Ovary (tissue), 9 donors: ENCODE data around the gene AIFM1. TPM values are rescaled to one million over a fixed set of nuclear protein-coding genes. Genes with fewer than 3 reads are reported as not detected.

Experiments
- DNase-seq, 5 donors: peaks; one replicate each; pipeline ENCODE4 v3.0.0-alpha.2; 2019 to 2020
- H3K27ac ChIP-seq, 2 donors: fragments of 200-600 bp; one replicate each; pipeline versions ENCODE4 v1.5.1 to v1.8.0; 2019 to 2022
- H3K27me3 ChIP-seq: fragments of 200-600 bp; one replicate; pipeline ENCODE4 v1.8.0; 2022
- H3K36me3 ChIP-seq: fragments of 200-600 bp; sonication (generic); one replicate; pipeline ENCODE4 v1.5.1; 2019
- H3K4me1 ChIP-seq: one replicate; pipeline ENCODE4 v1.8.1; 2013; ENCODE audit warnings: mild to moderate bottlenecking, moderate library complexity; ENCODE audit not compliant: insufficient read depth
- H3K4me3 ChIP-seq: fragments of 200-600 bp; sonication (generic); one replicate; pipeline ENCODE4 v1.5.1; 2017
- H3K9me3 ChIP-seq, 2 donors: fragments of 200-600 bp in 1 of 2; sonication (generic) in 1 of 2; one replicate each; pipeline versions ENCODE4 v1.5.1 to v1.8.1; 2013 to 2019; ENCODE audit warnings: mild to moderate bottlenecking in 1 of 2, moderate library complexity in 1 of 2
- EP300 ChIP-seq: sonication (generic); formaldehyde crosslinking; IDR thresholded peaks from one replicate; pipeline ENCODE4 v1.6.1; 2017; ENCODE audit warnings: antibody characterized with exemption
- POLR2A ChIP-seq: fragments of 450-650 bp; IDR thresholded peaks from one replicate; pipeline ENCODE4 v1.6.1; 2017; ENCODE audit warnings: antibody characterized with exemption, mild to moderate bottlenecking, moderate library complexity
- WGBS, 3 donors: extraction: QIAGEN DNeasy Blood & Tissue Kit in 1 of 3; methylation state at CpG; one replicate each; pipeline versions ENCODE4 v1.1.5 to v1.1.7; 2013 to 2017; 5-methylcytosine and 5-hydroxymethylcytosine counted together
- intact Hi-C, 4 donors: fragments of 100-400 bp; cut with DNase I; formaldehyde crosslinking; loops; one replicate each; pipeline versions ENCODE4 v1.11.0 to v1.15.1; 2022 to 2023
- polyA plus RNA-seq, 2 donors: library from polyadenylated mRNA; stranded (reverse); fragments of 200-250 nt in 1 of 2; fragments of 350-450 nt in 1 of 2; fragmentation: Illumina TruSeq in 1 of 2; extraction: RNeasy Lipid Tissue Mini Kit (QIAGEN cat#74804) in 1 of 2; gene quantifications; one replicate each; pipeline ENCODE4 v1.2.3, GENCODE V29; 2013 to 2014
- total RNA-seq, 7 donors: library from RNA; depleted of rRNA in 2 of 7; stranded (reverse); fragments of >200 nt in 2 of 7; fragmentation: NEBNext Ultra II Directional in 3 of 7; extraction: Animal tissue kit (Norgen Biotek cat#: 25700) in 3 of 7; gene quantifications; one replicate each; pipeline versions ENCODE4 v1.1.0 to v1.2.4, GENCODE V29; 2016 to 2023
- TF ChIP-seq, protein P1 (sequence below), 3 donors: fragments of 450-650 bp in 2 of 3; fragments of 200-600 bp in 1 of 3; IDR thresholded peaks; one replicate each; pipeline versions ENCODE4 v1.5.1 to v1.8.0; 2016 to 2022; ENCODE audit warnings: antibody characterized with exemption in 3 of 3, mild to moderate bottlenecking in 1 of 3
- donor health status: DM: no; HTN: no; CAD: no; lungs with moderate emphysema.
- donor health status: DM: no; HTN: no; CAD: no.
- donor health status: Bipolar disorder and iron deficiency.
- donor health status: DM: yes; HTN: yes; CAD: no.
- donor health status: DM: no; HTN: no; CAD: no.
- donor health status: DM: yes; HTN: yes; CAD: no.

AIFM1 gene
- total and polyA plus RNA-seq, 9 donors = 5.2 to 51.4 (median 20.5) TPM

DNA sequence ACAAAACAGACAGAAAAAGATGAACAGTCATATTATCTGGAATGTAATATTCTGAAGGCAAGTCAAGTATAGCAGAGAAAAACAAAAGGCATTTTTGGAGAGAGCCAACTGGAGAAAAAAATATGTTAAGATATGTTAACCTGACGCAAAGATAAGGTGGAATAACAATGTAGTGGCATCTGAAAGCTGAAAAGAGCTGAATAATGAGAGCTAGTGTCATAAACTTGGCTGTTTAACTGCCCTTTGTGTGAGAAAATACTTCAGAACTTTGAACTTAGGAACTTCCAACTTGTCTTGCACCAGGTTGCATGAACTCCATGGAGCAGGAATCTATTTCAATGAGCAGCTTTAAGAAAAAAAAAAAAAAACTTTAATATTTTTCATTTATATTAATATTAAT lies 39.0 kb upstream of the AIFM1 start:
- H3K27me3 ChIP-seq = no peaks in the 10 kb centered on the region
- DNase-seq = no peak
- TF ChIP-seq EP300 (no peak), POLR2A (no peak)
- TF ChIP-seq, protein P1, sequence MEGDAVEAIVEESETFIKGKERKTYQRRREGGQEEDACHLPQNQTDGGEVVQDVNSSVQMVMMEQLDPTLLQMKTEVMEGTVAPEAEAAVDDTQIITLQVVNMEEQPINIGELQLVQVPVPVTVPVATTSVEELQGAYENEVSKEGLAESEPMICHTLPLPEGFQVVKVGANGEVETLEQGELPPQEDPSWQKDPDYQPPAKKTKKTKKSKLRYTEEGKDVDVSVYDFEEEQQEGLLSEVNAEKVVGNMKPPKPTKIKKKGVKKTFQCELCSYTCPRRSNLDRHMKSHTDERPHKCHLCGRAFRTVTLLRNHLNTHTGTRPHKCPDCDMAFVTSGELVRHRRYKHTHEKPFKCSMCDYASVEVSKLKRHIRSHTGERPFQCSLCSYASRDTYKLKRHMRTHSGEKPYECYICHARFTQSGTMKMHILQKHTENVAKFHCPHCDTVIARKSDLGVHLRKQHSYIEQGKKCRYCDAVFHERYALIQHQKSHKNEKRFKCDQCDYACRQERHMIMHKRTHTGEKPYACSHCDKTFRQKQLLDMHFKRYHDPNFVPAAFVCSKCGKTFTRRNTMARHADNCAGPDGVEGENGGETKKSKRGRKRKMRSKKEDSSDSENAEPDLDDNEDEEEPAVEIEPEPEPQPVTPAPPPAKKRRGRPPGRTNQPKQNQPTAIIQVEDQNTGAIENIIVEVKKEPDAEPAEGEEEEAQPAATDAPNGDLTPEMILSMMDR (IDR thresholded peaks at IDR 0.05) = no peak
- WGBS, 3 donors = 18 to 49% (median 40%) methylated on average over 1 of the region's 1 CpG
- H3K9me3 ChIP-seq = no peaks in the 10 kb centered on the region
- no peaks in the 10 kb centered on the region for H3K4me1 ChIP-seq
- no peaks in the 10 kb centered on the region for H3K36me3 ChIP-seq
- H3K4me3 ChIP-seq = no peak overlapping the region
- intact Hi-C loops = no loop called here
- H3K27ac ChIP-seq = no peak overlapping the region

DNA sequence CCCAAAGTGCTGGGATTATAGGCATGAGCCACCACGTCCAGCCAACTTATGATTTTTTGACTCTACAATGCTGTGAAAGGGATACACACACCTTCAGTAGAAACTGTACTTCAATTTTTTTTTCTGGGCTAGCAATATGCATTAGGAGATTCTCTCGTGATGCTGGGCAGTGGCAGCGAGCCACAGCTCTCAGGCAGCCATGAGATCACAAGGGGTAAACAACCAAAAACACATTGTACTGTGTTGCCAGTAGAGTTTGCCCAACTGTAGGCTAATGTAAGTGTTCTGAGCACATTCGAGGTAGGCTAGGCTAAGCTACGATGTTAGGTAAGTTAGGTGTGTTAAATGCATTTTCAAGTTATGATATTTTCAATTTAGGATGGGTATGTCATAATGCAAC lies 31.8 kb upstream of the AIFM1 start:
- WGBS, 3 donors = 53 to 62% (median 57%) methylated on average over 5 of the region's 5 CpGs
- no peaks in the 10 kb centered on the region for H3K27me3 ChIP-seq
- TF ChIP-seq POLR2A = no peak
- TF ChIP-seq EP300 = no peak
- TF ChIP-seq, protein P1 (IDR thresholded peaks at IDR 0.05) = no peak
- intact Hi-C loops = loop anchor here in 1 of 4 donors (10.0 kb wide), 1 partner anchor 273 kb away; no protein-coding TSS in a partner anchor
- no peak overlapping the region for H3K4me3 ChIP-seq
- no peak for DNase-seq
- H3K4me1 ChIP-seq = no peaks in the 10 kb centered on the region
- H3K9me3 ChIP-seq = no peaks in the 10 kb centered on the region
- no peaks in the 10 kb centered on the region for H3K36me3 ChIP-seq
- no peak overlapping the region for H3K27ac ChIP-seq

DNA sequence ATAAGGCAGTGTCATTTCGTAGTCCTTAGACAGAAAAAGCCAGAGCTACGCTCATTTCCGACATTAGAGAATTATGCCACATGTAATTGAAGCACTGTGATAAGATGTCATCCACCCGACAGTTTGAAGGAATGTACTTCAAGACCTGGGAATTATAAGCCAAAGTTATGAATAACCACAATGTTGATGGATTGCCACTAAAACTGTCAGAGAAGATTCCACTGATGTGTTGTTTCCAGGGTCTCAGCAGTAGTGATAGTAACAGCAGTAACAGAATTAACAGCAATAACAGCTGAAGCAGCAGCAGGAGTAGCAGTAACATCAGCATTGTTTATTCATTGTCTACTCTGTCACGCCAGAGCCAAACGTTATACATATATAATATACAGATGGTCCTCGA lies 30.8 kb upstream of the AIFM1 start:
- Histone ChIP-seq H3K27ac (no peak overlapping the region), H3K9me3 (no peaks in the 10 kb centered on the region), H3K27me3 (no peaks in the 10 kb centered on the region), H3K36me3 (no peaks in the 10 kb centered on the region), H3K4me1 (no peaks in the 10 kb centered on the region), H3K4me3 (no peak overlapping the region)
- 60 to 69% (median 68%) methylated on average over 7 of the region's 7 CpGs for WGBS, 3 donors
- DNase-seq = no peak
- intact Hi-C loops = loop anchor here in 1 of 4 donors (10.0 kb wide), 1 partner anchor 272 kb away; no protein-coding TSS in a partner anchor
- TF ChIP-seq EP300 (no peak), POLR2A (no peak)
- TF ChIP-seq, protein P1 (IDR thresholded peaks at IDR 0.05) = no peak

DNA sequence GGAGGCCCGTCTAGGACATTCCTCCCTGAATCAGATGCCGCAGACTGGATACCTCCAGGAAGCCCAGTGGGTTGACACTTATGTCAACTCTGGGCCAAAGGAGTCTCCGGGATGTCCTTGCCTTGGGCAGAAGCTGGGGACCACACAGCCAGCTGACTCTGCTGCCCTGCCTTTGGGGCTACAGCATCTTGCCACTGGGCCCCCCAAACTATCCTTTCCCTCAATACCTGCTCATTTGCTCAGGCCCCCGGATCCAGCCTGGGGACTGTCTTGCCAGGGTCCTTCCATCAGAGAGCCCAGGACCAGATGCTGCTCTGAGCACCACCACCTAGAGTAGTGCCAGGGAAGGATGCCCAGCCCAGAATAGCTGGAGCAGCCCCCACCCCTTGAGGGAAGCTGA lies 25.2 kb upstream of the AIFM1 start:
- H3K4me1 ChIP-seq = no peaks in the 10 kb centered on the region
- intact Hi-C loops = loop anchor here in 3 of 4 donors (5.0 to 10.0 kb wide), 3 partner anchors 108 to 266 kb away; no protein-coding TSS in a partner anchor
- no peaks in the 10 kb centered on the region for H3K27me3 ChIP-seq
- H3K27ac ChIP-seq = no peak overlapping the region
- H3K9me3 ChIP-seq = no peaks in the 10 kb centered on the region
- H3K36me3 ChIP-seq = no peaks in the 10 kb centered on the region
- DNase-seq = no peak
- 81 to 88% (median 87%) methylated on average over 4 of the region's 4 CpGs for WGBS, 3 donors
- no peak overlapping the region for H3K4me3 ChIP-seq
- TF ChIP-seq, protein P1 (IDR thresholded peaks at IDR 0.05) = no peak
- no peak for TF ChIP-seq POLR2A
- no peak for TF ChIP-seq EP300
